Sigmoid colon (tissue), 7 donors: ENCODE results near the gene ARID3B. TPM values are rescaled to one million over a fixed set of nuclear protein-coding genes. Genes with fewer than 3 reads are reported as not detected.

ENCODE experiments used
- DNase-seq: peaks from one replicate; pipeline ENCODE4 v3.0.0-alpha.2; 2019
- H3K27ac ChIP-seq, 4 donors: fragments of 200-600 bp; sonication (generic); one replicate each; pipeline ENCODE4 v1.5.1; 2016 to 2019; ENCODE audit warnings: mild to moderate bottlenecking in 1 of 4
- H3K27me3 ChIP-seq, 3 donors: fragments of 200-600 bp; sonication (generic); one replicate each; pipeline ENCODE4 v1.5.1; 2019; ENCODE audit warnings: mild to moderate bottlenecking in 1 of 3
- H3K36me3 ChIP-seq, 4 donors: fragments of 200-600 bp; sonication (generic); one replicate each; pipeline ENCODE4 v1.5.1; 2016 to 2019
- H3K4me1 ChIP-seq, 4 donors: fragments of 200-600 bp; sonication (generic); one replicate each; pipeline ENCODE4 v1.5.1; 2017 to 2019
- H3K4me3 ChIP-seq, 4 donors: fragments of 200-600 bp; sonication (generic); one replicate each; pipeline ENCODE4 v1.5.1; 2017 to 2019; ENCODE audit warnings: mild to moderate bottlenecking in 2 of 4, moderate library complexity in 1 of 4
- H3K9me3 ChIP-seq, 4 donors: fragments of 200-600 bp in 3 of 4; sonication (generic) in 3 of 4; one replicate each; pipeline versions ENCODE4 v1.5.1 to v1.6.1; 2013 to 2019
- CTCF ChIP-seq, 4 experiments: fragments of 450-650 bp in 3 of 4; fragments of 200-600 bp in 1 of 4; IDR thresholded peaks; one replicate each; pipeline ENCODE4 v1.5.1; 2016 to 2019; ENCODE audit warnings: antibody characterized with exemption in 4 of 4, mild to moderate bottlenecking in 3 of 4, moderate library complexity in 2 of 4
- EP300 ChIP-seq, 4 donors: sonication (generic); formaldehyde crosslinking; IDR thresholded peaks; one replicate each; pipeline ENCODE4 v1.6.1; 2017; ENCODE audit warnings: antibody characterized with exemption in 4 of 4
- POLR2A ChIP-seq, 2 donors: fragments of 450-650 bp; IDR thresholded peaks; one replicate each; pipeline ENCODE4 v1.6.1; 2016; ENCODE audit warnings: antibody characterized with exemption in 2 of 2, mild to moderate bottlenecking in 2 of 2, moderate library complexity in 2 of 2
- POLR2AphosphoS5 ChIP-seq, 4 donors: sonication (generic); formaldehyde crosslinking; IDR thresholded peaks; one replicate each; pipeline ENCODE4 v1.6.1; 2017; ENCODE audit warnings: antibody characterized with exemption in 4 of 4
- WGBS, 2 donors: extraction: QIAGEN DNeasy Blood & Tissue Kit; methylation state at CpG; one replicate each; pipeline ENCODE4 v1.1.7; 2013; 5-methylcytosine and 5-hydroxymethylcytosine counted together
- intact Hi-C: fragments of 100-400 bp; cut with DNase I; formaldehyde crosslinking; loops from one replicate; pipeline ENCODE4 v1.15.1; 2023
- polyA plus RNA-seq, 3 donors: library from polyadenylated mRNA; stranded (reverse); fragments of 200-250 nt; gene quantifications; one replicate each; pipeline ENCODE4 v1.2.3, GENCODE V29; 2013
- total RNA-seq, 4 donors: library from RNA; depleted of rRNA; stranded (reverse); fragments of >200 nt; gene quantifications; one replicate each; pipeline ENCODE4 v1.1.0, GENCODE V29; 2016
- donor health status: healthy with polysubstance abuse.
- donor health status: Bipolar disorder and iron deficiency.
- donor health status: healthy.

The ARID3B gene
- 1 to 10 TPM; 2.3 to 9.7 (median 3.4) TPM for total RNA-seq
- polyA plus RNA-seq, result 1 to 10 TPM; 5.3 to 9.3 (median 5.4) TPM

- peak; percentile 99 for DNase-seq
- Histone ChIP-seq H3K4me1 (peaks cover 0 to 31% (median 27%) of the 10 kb centered on the region in 4 donors), H3K36me3 (no peaks in the 10 kb centered on the region), H3K4me3 (peak within 1 kb of the TSS; percentile 84 to 92 (median 88)), H3K27ac (peak within 1 kb of the TSS; percentile 78 to 84 (median 82)), H3K27me3 (no peaks in the 10 kb centered on the region), H3K9me3 (no peaks in the 10 kb centered on the region)
- intact Hi-C loops, result loop anchor here (2.0 to 10.0 kb wide), 4 partner anchors 58 to 394 kb away; partner anchors contain the start of genes CLK3, COX5A and CSK
- TF ChIP-seq POLR2A (IDR thresholded peaks at IDR 0.05) (peak; percentile 6 to 35), POLR2AphosphoS5 (IDR thresholded peaks at IDR 0.05) (peak; percentile 15 to 71 (median 66)), EP300 (IDR thresholded peaks at IDR 0.05) (no peak)
- 1% methylated on average over 73 of the region's 73 CpGs for WGBS, 2 donors
These were observed at the start of gene ARID3B for GRCh38 chr15:74540761-74541493. TSS of gene ARID3B (plus strand) at chr15:74541220. CDS start at chr15:74543937, 2,717 bp downstream.

GRCh38 chr15:74496648-74497047 is 44.4 kb upstream of the ARID3B start:
- DNase-seq, result no peak
- no peaks in the 10 kb centered on the region for H3K4me1 ChIP-seq
- intact Hi-C loops, result no loop called here
- no peak overlapping the region for H3K4me3 ChIP-seq
- WGBS, 2 donors, result 94 to 97% methylated on average over 3 of the region's 3 CpGs
- no peak for TF ChIP-seq POLR2A (IDR thresholded peaks at IDR 0.05)
- TF ChIP-seq CTCF (IDR thresholded peaks at IDR 0.05), result no peak
- TF ChIP-seq POLR2AphosphoS5 (IDR thresholded peaks at IDR 0.05), result no peak
- TF ChIP-seq EP300 (IDR thresholded peaks at IDR 0.05), result no peak
- H3K27ac ChIP-seq, result no peak overlapping the region
- no peaks in the 10 kb centered on the region for H3K36me3 ChIP-seq
- H3K9me3 ChIP-seq, result no peaks in the 10 kb centered on the region
- H3K27me3 ChIP-seq, result no peaks in the 10 kb centered on the region

GRCh38 chr15:74497584-74497983 is 43.4 kb upstream of the ARID3B start:
- intact Hi-C loops, result no loop called here
- Histone ChIP-seq H3K4me1 (no peaks in the 10 kb centered on the region), H3K9me3 (no peaks in the 10 kb centered on the region), H3K36me3 (no peaks in the 10 kb centered on the region), H3K4me3 (no peak overlapping the region), H3K27ac (no peak overlapping the region), H3K27me3 (no peaks in the 10 kb centered on the region)
- TF ChIP-seq CTCF (IDR thresholded peaks at IDR 0.05) (no peak), POLR2A (IDR thresholded peaks at IDR 0.05) (no peak), POLR2AphosphoS5 (IDR thresholded peaks at IDR 0.05) (no peak), EP300 (IDR thresholded peaks at IDR 0.05) (no peak)
- WGBS, 2 donors, result 19 to 63% methylated on average over 2 of the region's 2 CpGs
- DNase-seq, result no peak

GRCh38 chr15:74499366-74499765 is 41.7 kb upstream of the ARID3B start:
- Histone ChIP-seq H3K4me1 (no peaks in the 10 kb centered on the region), H3K36me3 (no peaks in the 10 kb centered on the region), H3K27me3 (no peaks in the 10 kb centered on the region), H3K9me3 (no peaks in the 10 kb centered on the region), H3K4me3 (no peak overlapping the region), H3K27ac (no peak overlapping the region)
- intact Hi-C loops, result no loop called here
- no peak for DNase-seq
- WGBS, 2 donors, result 81 to 94% methylated on average over 2 of the region's 2 CpGs
- TF ChIP-seq EP300 (IDR thresholded peaks at IDR 0.05), result no peak
- no peak for TF ChIP-seq POLR2A (IDR thresholded peaks at IDR 0.05)

GRCh38 chr15:74500401-74500800 is 40.6 kb upstream of the ARID3B start:
- intact Hi-C loops, result no loop called here
- Histone ChIP-seq H3K4me1 (no peaks in the 10 kb centered on the region), H3K36me3 (no peaks in the 10 kb centered on the region), H3K27ac (no peak overlapping the region), H3K4me3 (no peak overlapping the region), H3K27me3 (no peaks in the 10 kb centered on the region), H3K9me3 (no peaks in the 10 kb centered on the region)
- no peak for DNase-seq
- WGBS, 2 donors, result 94 to 96% methylated on average over 2 of the region's 2 CpGs
- TF ChIP-seq CTCF (IDR thresholded peaks at IDR 0.05) (no peak), EP300 (IDR thresholded peaks at IDR 0.05) (no peak), POLR2A (IDR thresholded peaks at IDR 0.05) (no peak), POLR2AphosphoS5 (IDR thresholded peaks at IDR 0.05) (no peak)
